SH-SY5Y (cell line): ENCODE results near the gene TRMT2A.

ENCODE experiments used
- GATA2 ChIP-seq: IDR thresholded peaks from 2 replicates; pipeline ENCODE4 v1.6.1; 2011; ENCODE audit warnings: mild to moderate bottlenecking, low read depth, low read length
- GATA3 ChIP-seq: IDR thresholded peaks from 2 replicates; pipeline ENCODE4 v1.6.1; 2011; ENCODE audit warnings: low read depth, mild to moderate bottlenecking, low read length, moderate library complexity

DNA sequence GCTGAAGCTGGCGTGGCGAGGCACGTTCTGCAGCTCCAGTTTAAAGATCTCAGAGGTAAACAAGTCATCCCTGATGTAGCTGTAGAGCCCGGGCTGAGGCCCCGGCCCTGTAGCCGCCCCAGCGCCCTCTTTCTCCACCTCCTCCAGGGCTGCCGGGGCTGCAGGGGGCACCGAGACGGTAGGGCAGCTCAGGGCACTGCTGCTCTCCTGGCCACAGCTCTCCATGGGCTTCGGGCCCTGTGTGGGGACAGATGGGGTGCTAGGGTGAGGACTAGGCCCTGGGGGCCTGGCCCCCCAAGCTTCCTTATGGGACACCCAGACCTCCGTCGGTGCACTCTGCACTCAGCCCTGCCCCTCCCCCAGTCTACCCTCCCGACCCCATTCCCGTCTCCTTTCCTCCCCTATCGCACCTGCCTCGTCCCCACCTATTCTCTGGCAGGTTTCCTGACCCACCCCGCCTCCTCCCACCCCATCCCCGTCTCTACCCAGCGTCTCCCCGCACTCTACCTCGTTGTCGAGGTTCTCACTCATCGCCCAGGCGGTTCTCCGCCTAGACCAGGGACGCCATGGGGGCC lies 563 bp downstream of the TRMT2A start:
- TF ChIP-seq GATA2 (no peak), GATA3 (no peak)
